CD4-positive, alpha-beta T cell treated with Interleukin-2 at 100 ng/mL for 4 hours (primary cell): ENCODE measurements around the gene CEP57L1.
A peak's percentile ranks its signal among the peaks of the same experiment; 100 is the strongest.

ENCODE experiments used
- DNase-seq: peaks from one replicate; pipeline ENCODE4 v3.0.0-alpha.2; 2020; ENCODE audit warnings: low spot score

CEP57L1 gene

GRCh38 chr6:109095036-109095834 is at the start of gene CEP57L1:
Gene CEP57L1, plus strand, starts transcription at chr6:109095507. Its CDS starts 49,715 bp downstream, at chr6:109145222.
- peak; percentile 96 for DNase-seq

GRCh38 chr6:109048176-109048575 is 47.1 kb upstream of the CEP57L1 start:
- no peak for DNase-seq

- no peak for DNase-seq
Observed at GRCh38 chr6:109048670-109049415, 46.5 kb upstream of the CEP57L1 start.

GRCh38 chr6:109050012-109050411 is 45.3 kb upstream of the CEP57L1 start:
- DNase-seq, result no peak

- no peak for DNase-seq
Observed at GRCh38 chr6:109050447-109051102, 44.7 kb upstream of the CEP57L1 start.

- DNase-seq, result no peak
Observed at GRCh38 chr6:109051301-109052017, 43.8 kb upstream of the CEP57L1 start.

GRCh38 chr6:109052018-109052651 is 43.2 kb upstream of the CEP57L1 start:
- no peak for DNase-seq

- no peak for DNase-seq
Observed at GRCh38 chr6:109052852-109053251, 42.5 kb upstream of the CEP57L1 start.

GRCh38 chr6:109053336-109053735 is 42.0 kb upstream of the CEP57L1 start:
- DNase-seq, result no peak

- DNase-seq, result no peak
Observed at GRCh38 chr6:109055771-109056235, 39.5 kb upstream of the CEP57L1 start.

- DNase-seq, result no peak
Observed at GRCh38 chr6:109056661-109057060, 38.6 kb upstream of the CEP57L1 start.

- DNase-seq, result no peak
Observed at GRCh38 chr6:109058620-109059019, 36.7 kb upstream of the CEP57L1 start.

- DNase-seq, result no peak
Observed at GRCh38 chr6:109059153-109059552, 36.2 kb upstream of the CEP57L1 start.

GRCh38 chr6:109059571-109060021 is 35.7 kb upstream of the CEP57L1 start:
- peak; percentile 72 for DNase-seq

GRCh38 chr6:109060571-109060970 is 34.7 kb upstream of the CEP57L1 start:
- no peak for DNase-seq

- DNase-seq, result no peak
Observed at GRCh38 chr6:109062216-109062615, 33.1 kb upstream of the CEP57L1 start.

GRCh38 chr6:109062767-109063352 is 32.4 kb upstream of the CEP57L1 start:
- DNase-seq, result no peak

GRCh38 chr6:109069746-109070145 is 25.6 kb upstream of the CEP57L1 start:
- no peak for DNase-seq

- DNase-seq, result peak; percentile 18
Observed at GRCh38 chr6:109071125-109071917, 24.0 kb upstream of the CEP57L1 start.
